Spleen (tissue), 7 donors: ENCODE data around the gene OTOA.

ENCODE experiments used
- CTCF ChIP-seq, 11 experiments: fragments of 200-600 bp in 7 of 11; fragments of 450-650 bp in 4 of 11; sonication (generic) in 4 of 11; IDR thresholded peaks in 8 of 11; conservative IDR thresholded peaks in 3 of 11; 1 replicate in 7 of 11; 2 replicates in 4 of 11; pipeline versions ENCODE4 v1.4.0 to v1.8.0; 2016 to 2021; ENCODE audit warnings: antibody characterized with exemption in 11 of 11, inconsistent platforms in 4 of 11, mild to moderate bottlenecking in 1 of 11
- POLR2A ChIP-seq, 3 donors: fragments of 450-650 bp; IDR thresholded peaks; one replicate each; pipeline ENCODE4 v1.5.1; 2017; ENCODE audit warnings: antibody characterized with exemption in 3 of 3, mild to moderate bottlenecking in 1 of 3
- POLR2AphosphoS5 ChIP-seq, 3 donors: sonication (generic); formaldehyde crosslinking; IDR thresholded peaks; one replicate each; pipeline ENCODE4 v1.5.1; 2017; ENCODE audit warnings: antibody characterized with exemption in 3 of 3
- donor health status: DM: no; HTN: no; CAD: no; lungs with moderate emphysema.
- donor health status: DM: no; HTN: no; CAD: no.
- donor health status: DM: no; HTN: no; CAD: no.

GRCh38 chr16:21704266-21704665 is 40.5 kb downstream of the OTOA start:
- no peak for TF ChIP-seq CTCF (IDR thresholded peaks at IDR 0.05 in 8 of 11, conservative IDR thresholded peaks at IDR 0.05 in 3 of 11)
- no peak for TF ChIP-seq POLR2AphosphoS5 (IDR thresholded peaks at IDR 0.05)
- TF ChIP-seq POLR2A (IDR thresholded peaks at IDR 0.05), result no peak
